ENCODE data around the gene ESPN.

ESPN gene

DNA sequence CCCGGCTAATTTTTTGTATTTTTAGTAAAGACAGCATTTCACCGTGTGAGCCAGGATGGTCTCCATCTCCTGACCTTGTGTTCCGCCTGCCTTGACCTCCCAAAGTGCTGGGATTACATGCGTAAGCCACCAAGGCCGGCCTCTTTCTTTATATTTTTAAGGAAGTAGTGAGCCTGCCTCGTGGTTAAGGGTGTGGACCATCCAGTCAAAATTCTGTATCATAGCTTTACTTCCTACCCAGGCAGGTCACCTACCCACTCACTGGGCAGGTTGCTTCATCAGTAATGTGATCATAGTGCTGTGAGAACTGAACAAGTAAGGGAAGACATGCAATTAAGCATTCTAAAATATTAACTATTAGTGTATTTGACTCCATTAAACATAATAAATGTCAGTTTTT, 22.9 kb upstream of the ESPN start:
- Histone ChIP-seq H3K27ac (no peak overlapping the region), H3K4me1 (no peaks in the 10 kb centered on the region), H3K27me3 (peaks cover 0 to 29% of the 10 kb centered on the region in 2 donors), H3K36me3 (no peaks in the 10 kb centered on the region), H3K9me3 (no peaks in the 10 kb centered on the region), H3K4me3 (no peak overlapping the region)
- intact Hi-C loops (cut with DNase I; ENCODE audit: low total_unique reads): no loop called here
- no peak for DNase-seq
- TF ChIP-seq, protein P1, sequence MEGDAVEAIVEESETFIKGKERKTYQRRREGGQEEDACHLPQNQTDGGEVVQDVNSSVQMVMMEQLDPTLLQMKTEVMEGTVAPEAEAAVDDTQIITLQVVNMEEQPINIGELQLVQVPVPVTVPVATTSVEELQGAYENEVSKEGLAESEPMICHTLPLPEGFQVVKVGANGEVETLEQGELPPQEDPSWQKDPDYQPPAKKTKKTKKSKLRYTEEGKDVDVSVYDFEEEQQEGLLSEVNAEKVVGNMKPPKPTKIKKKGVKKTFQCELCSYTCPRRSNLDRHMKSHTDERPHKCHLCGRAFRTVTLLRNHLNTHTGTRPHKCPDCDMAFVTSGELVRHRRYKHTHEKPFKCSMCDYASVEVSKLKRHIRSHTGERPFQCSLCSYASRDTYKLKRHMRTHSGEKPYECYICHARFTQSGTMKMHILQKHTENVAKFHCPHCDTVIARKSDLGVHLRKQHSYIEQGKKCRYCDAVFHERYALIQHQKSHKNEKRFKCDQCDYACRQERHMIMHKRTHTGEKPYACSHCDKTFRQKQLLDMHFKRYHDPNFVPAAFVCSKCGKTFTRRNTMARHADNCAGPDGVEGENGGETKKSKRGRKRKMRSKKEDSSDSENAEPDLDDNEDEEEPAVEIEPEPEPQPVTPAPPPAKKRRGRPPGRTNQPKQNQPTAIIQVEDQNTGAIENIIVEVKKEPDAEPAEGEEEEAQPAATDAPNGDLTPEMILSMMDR (IDR thresholded peaks at IDR 0.05): no peak

DNA sequence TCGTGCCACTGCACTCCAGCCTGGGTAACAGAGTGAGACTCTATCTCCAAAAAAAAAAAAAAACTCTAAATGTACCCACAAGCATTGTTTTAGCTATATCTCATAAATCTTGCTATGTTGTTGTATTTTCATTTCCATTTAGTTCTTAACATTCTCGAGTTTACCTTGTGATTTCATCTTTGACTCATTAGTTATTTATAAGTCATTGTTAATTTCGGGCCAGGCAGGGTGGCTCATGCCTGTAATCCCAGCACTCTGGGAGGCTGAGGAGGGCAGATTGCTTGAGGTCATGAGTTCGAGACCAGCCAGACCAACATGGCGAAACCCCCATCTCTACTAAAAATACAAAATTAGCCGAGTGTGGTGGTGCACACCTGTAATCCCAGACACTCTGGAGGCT, 16.6 kb upstream of the ESPN start:
- Histone ChIP-seq H3K36me3 (no peaks in the 10 kb centered on the region), H3K27ac (no peak overlapping the region), H3K4me3 (no peak overlapping the region), H3K9me3 (no peaks in the 10 kb centered on the region), H3K27me3 (peaks cover 0 to 49% of the 10 kb centered on the region in 2 donors), H3K4me1 (no peaks in the 10 kb centered on the region)
- DNase-seq: no peak
- TF ChIP-seq, protein P1 (IDR thresholded peaks at IDR 0.05): no peak
- intact Hi-C loops (cut with DNase I; ENCODE audit: low total_unique reads): no loop called here

DNA sequence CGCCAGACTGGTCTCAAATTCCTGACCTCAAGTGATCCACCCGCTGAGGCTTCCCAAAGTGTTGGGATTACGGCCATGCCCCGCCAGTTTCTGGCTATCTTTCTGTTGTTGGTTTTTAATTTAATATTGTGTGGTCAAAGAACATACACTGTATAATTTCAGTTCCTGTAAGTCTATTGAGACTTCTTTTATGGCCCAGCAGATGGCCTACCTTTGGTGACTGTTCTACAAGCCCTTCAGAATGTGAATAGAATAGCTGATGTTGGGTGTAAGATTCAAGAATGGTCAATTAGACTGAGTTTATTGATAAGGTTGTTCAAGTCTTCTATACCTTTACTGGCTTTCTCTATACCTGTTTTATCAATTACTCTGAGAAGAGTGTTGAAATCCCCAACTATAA, 15.5 kb upstream of the ESPN start:
- no peak overlapping the region for H3K27ac ChIP-seq
- H3K9me3 ChIP-seq: no peaks in the 10 kb centered on the region
- H3K4me1 ChIP-seq: no peaks in the 10 kb centered on the region
- TF ChIP-seq, protein P1 (IDR thresholded peaks at IDR 0.05): no peak
- no peak for DNase-seq
- peaks cover 0 to 59% of the 10 kb centered on the region in 2 donors for H3K27me3 ChIP-seq
- H3K4me3 ChIP-seq: no peak overlapping the region
- H3K36me3 ChIP-seq: no peaks in the 10 kb centered on the region
- intact Hi-C loops (cut with DNase I; ENCODE audit: low total_unique reads): no loop called here

DNA sequence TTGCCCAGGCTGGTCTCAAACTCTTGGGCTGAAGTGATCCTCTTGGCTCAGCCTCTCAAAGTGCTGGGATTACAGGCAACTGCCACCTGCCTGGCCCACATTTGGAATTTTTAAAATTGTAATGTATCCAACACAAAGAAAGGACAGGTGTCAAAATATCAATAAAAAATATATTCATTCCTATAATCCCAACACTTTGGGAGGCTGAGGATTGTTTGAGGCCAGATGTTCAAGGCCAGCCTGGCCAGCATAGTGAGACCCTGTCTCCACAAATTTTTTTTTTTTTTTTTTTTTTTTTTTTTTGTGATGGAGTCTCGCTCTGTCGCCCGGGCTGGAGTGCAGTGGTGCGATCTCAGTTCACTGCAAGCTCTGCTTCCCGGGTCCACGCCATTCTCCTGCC, 14.8 kb upstream of the ESPN start:
- H3K27me3 ChIP-seq: peaks cover 0 to 63% of the 10 kb centered on the region in 2 donors
- no peak for DNase-seq
- peaks cover 0 to 4% (median 0%) of the 10 kb centered on the region in 4 donors for H3K4me1 ChIP-seq
- no peak overlapping the region for H3K4me3 ChIP-seq
- no peaks in the 10 kb centered on the region for H3K36me3 ChIP-seq
- intact Hi-C loops (cut with DNase I; ENCODE audit: low total_unique reads): no loop called here
- H3K9me3 ChIP-seq: no peaks in the 10 kb centered on the region
- H3K27ac ChIP-seq: no peak overlapping the region
- TF ChIP-seq, protein P1 (IDR thresholded peaks at IDR 0.05): no peak

DNA sequence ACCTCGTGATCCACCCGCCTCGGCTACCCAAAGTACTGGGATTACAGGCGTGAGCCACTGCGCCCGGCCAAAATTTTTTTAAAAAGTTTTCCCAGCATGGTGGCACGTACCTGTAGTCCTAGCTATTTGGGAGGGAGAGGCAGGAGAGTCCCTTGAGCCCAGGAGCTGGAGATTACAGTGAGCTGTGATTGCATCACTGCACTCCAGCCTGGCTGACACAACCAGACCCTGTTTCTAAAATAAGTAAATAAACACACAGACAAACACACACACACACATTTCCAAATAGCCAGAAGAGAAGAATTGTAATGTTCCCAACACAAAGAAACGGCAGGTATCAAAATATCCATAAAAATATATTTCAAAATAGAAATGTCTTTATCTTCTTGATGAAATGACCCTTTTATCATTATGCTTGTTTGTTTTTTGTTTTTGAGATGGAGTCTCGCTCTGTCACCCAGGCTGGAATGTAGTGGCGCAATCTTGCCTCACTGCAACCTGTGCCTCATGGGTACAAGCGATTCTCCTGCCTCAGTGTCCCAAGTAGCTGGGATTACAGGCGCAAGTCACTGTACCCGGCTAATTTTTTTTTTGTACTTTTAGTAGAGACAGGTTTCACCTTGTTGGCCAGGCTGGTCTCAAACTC, 14.2 kb upstream of the ESPN start:
- peaks cover 0 to 67% of the 10 kb centered on the region in 2 donors for H3K27me3 ChIP-seq
- H3K27ac ChIP-seq: no peak overlapping the region
- peaks cover 0 to 9% (median 0%) of the 10 kb centered on the region in 4 donors for H3K4me1 ChIP-seq
- no peak overlapping the region for H3K4me3 ChIP-seq
- intact Hi-C loops (cut with DNase I; ENCODE audit: low total_unique reads): no loop called here
- H3K36me3 ChIP-seq: no peaks in the 10 kb centered on the region
- TF ChIP-seq, protein P1 (IDR thresholded peaks at IDR 0.05): no peak
- no peaks in the 10 kb centered on the region for H3K9me3 ChIP-seq
- DNase-seq: no peak

DNA sequence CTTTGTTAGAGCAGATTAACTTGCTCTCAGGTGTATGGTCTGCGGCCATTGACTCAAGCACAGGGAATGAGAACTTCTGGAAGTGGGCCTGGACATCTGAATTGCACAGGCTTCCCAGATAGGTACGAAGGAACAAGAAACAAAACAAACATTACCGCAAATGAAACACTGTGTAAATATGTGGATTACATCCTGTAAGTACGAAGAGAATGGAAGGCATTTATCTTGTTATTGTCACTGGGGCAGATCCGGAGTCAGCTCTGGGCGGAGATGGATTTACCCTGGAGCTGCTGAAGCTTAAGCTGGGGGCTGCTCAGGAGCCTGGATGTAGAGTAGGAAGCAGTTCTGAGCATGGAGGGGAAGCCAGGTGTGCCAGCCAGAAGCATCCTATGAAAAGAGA, 11.7 kb upstream of the ESPN start:
- TF ChIP-seq, protein P1 (IDR thresholded peaks at IDR 0.05): no peak
- intact Hi-C loops (cut with DNase I; ENCODE audit: low total_unique reads): no loop called here
- H3K36me3 ChIP-seq: no peaks in the 10 kb centered on the region
- H3K27ac ChIP-seq: no peak overlapping the region
- no peak overlapping the region for H3K4me3 ChIP-seq
- H3K9me3 ChIP-seq: no peaks in the 10 kb centered on the region
- DNase-seq: no peak
- H3K4me1 ChIP-seq: peaks cover 0 to 9% (median 0%) of the 10 kb centered on the region in 4 donors
- peaks cover 0 to 84% of the 10 kb centered on the region in 2 donors for H3K27me3 ChIP-seq
